Measurements from ENCODE around the gene HPSE. TPM values are rescaled to one million over a fixed set of nuclear protein-coding genes. Genes with fewer than 3 reads are reported as not detected.

The HPSE gene
- polyA plus RNA-seq, 1 experiment, result 0.71 TPM

DNA sequence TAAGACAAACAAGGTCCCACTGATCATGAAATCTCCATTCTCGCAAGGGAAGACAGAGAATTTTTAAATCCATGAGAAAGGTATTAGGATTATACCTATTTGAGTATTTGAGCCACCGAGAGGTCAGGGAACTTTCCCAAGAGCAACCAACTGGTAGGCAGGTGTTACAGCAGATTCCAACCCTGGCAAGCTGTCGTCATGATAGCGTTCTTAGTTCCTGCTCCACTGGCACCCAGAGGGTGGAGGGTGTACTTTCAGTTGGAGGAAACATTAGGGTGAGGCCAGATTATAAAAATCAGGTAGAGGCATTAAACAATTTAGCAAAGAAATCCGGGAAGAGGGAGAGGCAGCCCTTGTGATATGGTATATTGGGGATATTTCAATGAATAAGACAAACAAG is 73.3 kb downstream of the HPSE start:
- TF ChIP-seq, protein P1, sequence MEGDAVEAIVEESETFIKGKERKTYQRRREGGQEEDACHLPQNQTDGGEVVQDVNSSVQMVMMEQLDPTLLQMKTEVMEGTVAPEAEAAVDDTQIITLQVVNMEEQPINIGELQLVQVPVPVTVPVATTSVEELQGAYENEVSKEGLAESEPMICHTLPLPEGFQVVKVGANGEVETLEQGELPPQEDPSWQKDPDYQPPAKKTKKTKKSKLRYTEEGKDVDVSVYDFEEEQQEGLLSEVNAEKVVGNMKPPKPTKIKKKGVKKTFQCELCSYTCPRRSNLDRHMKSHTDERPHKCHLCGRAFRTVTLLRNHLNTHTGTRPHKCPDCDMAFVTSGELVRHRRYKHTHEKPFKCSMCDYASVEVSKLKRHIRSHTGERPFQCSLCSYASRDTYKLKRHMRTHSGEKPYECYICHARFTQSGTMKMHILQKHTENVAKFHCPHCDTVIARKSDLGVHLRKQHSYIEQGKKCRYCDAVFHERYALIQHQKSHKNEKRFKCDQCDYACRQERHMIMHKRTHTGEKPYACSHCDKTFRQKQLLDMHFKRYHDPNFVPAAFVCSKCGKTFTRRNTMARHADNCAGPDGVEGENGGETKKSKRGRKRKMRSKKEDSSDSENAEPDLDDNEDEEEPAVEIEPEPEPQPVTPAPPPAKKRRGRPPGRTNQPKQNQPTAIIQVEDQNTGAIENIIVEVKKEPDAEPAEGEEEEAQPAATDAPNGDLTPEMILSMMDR (IDR thresholded peaks at IDR 0.05; ENCODE audit: insufficient read depth, low read depth, low read length), result no peak
- ChIA-PET POLR2A (no interaction called here), CTCF (interaction anchor here (1.1 to 3.2 kb wide), 8 partner anchors 8 to 206 kb away, joined by 3 to 19 read pairs (median 6); no protein-coding TSS in a partner anchor)
- no peak for DNase-seq (ENCODE audit: low read depth)
- no peak overlapping the region for H3K4me3 ChIP-seq (ENCODE audit: low read depth, low read length)
- H3K36me3 ChIP-seq (ENCODE audit: control insufficient read depth, insufficient read depth, low read length), result no peaks in the 10 kb centered on the region
- H3K27me3 ChIP-seq (ENCODE audit: control insufficient read depth, insufficient read depth, low read length), result no peaks in the 10 kb centered on the region

DNA sequence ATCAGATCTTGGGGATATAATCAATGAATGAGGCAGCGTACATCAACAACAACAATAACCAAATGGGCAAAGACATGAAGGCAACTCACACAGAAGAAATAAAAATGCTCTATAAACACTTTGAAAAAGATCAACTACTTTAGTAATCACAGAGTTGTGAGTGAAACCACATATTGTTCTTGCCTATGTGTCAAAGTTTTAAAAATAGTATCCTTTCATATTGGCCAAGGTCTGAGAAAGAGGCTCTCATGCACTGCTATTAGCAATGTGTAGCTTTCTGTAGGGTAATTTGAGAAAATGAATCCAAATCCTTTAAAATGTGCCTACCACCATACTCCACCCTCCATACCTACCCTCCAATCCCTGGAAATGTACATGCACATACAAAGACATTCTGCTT is 75.1 kb downstream of the HPSE start:
- CTCF ChIA-PET, result interaction anchor here (0.6 to 2.6 kb wide), 10 partner anchors 11 to 204 kb away, joined by 3 to 13 read pairs (median 4); partner anchors contain the start of gene COQ2

DNA sequence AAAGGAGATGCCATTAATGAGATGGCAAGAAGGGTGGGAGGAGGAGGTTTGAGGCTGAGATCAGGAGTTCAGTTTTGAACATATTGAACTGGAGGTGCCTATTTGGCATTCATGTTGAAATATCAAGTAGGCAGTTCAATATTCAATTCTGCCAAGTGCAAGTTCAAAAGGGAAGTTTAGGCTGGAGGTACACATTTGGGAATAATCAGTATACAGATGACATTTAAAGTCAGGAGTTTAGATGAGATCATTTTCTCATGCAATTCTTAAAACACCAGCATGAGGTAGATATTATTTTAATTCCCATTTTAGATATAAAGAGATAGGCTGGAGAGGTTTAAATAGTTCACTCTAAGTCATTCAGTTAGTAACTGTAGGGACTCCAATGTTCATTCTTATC is 76.2 kb downstream of the HPSE start:
- POLR2A ChIA-PET, result interaction anchor here (0.6 kb wide), 1 partner anchor 22 kb away, joined by 10 read pairs; no protein-coding TSS in a partner anchor
- TF ChIP-seq, protein P1 (IDR thresholded peaks at IDR 0.05; ENCODE audit: insufficient read depth, low read depth, low read length), result no peak
- H3K27me3 ChIP-seq (ENCODE audit: control insufficient read depth, insufficient read depth, low read length), result no peaks in the 10 kb centered on the region
- CTCF ChIA-PET, result interaction anchor here (1.2 to 2.6 kb wide), 5 partner anchors 13 to 203 kb away, joined by 3 to 13 read pairs (median 4); no protein-coding TSS in a partner anchor
- no peaks in the 10 kb centered on the region for H3K36me3 ChIP-seq (ENCODE audit: control insufficient read depth, insufficient read depth, low read length)
- DNase-seq (ENCODE audit: low read depth), result no peak
- no peak overlapping the region for H3K4me3 ChIP-seq (ENCODE audit: low read depth, low read length)

More for the DNA sequence above, 75.1 kb downstream of the HPSE start:
- TF ChIP-seq, protein P1 (IDR thresholded peaks at IDR 0.05; ENCODE audit: insufficient read depth, low read depth, low read length), result no peak
- Histone ChIP-seq H3K36me3 (ENCODE audit: control insufficient read depth, insufficient read depth, low read length) (no peaks in the 10 kb centered on the region), H3K27me3 (ENCODE audit: control insufficient read depth, insufficient read depth, low read length) (no peaks in the 10 kb centered on the region), H3K4me3 (ENCODE audit: low read depth, low read length) (no peak overlapping the region)
- POLR2A ChIA-PET, result interaction anchor here (0.6 kb wide), 1 partner anchor 200 kb away, joined by 7 read pairs; no protein-coding TSS in a partner anchor
- no peak for DNase-seq (ENCODE audit: low read depth)

DNA sequence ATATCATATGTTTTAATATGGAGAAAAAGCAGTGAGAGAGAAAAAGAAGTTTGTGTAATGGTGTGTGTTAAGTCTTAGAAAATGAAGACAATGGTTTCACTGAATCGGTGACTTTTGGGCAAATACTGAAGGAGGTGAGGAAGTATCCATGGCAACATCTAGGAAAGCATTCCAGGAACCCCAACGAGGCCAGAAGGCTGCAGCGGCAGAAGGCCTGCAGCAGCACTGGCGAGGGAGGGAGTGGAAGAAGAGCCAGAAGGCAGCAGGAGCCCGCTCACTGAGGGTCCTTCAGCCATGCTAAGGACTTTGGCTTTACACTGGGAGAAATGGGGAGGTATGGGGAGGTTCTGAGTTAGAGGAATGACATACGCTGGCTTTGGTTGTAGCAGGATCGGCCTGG is 76.8 kb downstream of the HPSE start:
- Histone ChIP-seq H3K27me3 (ENCODE audit: control insufficient read depth, insufficient read depth, low read length) (no peaks in the 10 kb centered on the region), H3K36me3 (ENCODE audit: control insufficient read depth, insufficient read depth, low read length) (no peaks in the 10 kb centered on the region), H3K4me3 (ENCODE audit: low read depth, low read length) (no peak overlapping the region)
- CTCF ChIA-PET, result no interaction called here
- DNase-seq (ENCODE audit: low read depth), result no peak
- POLR2A ChIA-PET, result no interaction called here
- TF ChIP-seq, protein P1 (IDR thresholded peaks at IDR 0.05; ENCODE audit: insufficient read depth, low read depth, low read length), result no peak

DNA sequence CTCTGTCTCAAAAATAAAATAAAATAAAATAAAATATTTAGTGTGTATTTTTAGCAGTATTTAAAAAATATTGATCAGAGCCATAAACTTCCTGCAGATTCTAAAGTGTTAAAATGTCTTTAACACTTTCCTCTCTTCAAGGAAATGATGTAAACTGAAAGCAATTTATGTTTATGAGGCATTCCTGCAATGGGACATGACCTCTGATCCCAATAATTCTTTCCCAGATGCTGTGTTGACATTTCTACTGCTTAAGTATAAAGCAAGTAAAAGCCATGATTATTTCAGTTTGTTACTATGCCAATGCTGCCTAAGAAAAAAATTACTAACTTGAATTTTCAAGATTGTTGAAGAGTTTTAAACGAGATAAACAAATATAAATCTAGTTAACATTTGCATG is 79.1 kb downstream of the HPSE start:
- Histone ChIP-seq H3K36me3 (ENCODE audit: control insufficient read depth, insufficient read depth, low read length) (no peaks in the 10 kb centered on the region), H3K4me3 (ENCODE audit: low read depth, low read length) (no peak overlapping the region), H3K27me3 (ENCODE audit: control insufficient read depth, insufficient read depth, low read length) (no peaks in the 10 kb centered on the region)
- CTCF ChIA-PET, result interaction anchor here (1.0 to 1.9 kb wide), 3 partner anchors 11 to 196 kb away, joined by 3 to 4 read pairs (median 4); no protein-coding TSS in a partner anchor
- POLR2A ChIA-PET, result interaction anchor here (0.7 kb wide), 1 partner anchor 19 kb away, joined by 3 read pairs; no protein-coding TSS in a partner anchor
- TF ChIP-seq, protein P1 (IDR thresholded peaks at IDR 0.05; ENCODE audit: insufficient read depth, low read depth, low read length), result no peak
- DNase-seq (ENCODE audit: low read depth), result peak; percentile 96
